ENCODE measurements around the gene C1QTNF9.
"Not testable (repeated sequence)": the region's sequence is repeated elsewhere in the genome, so short reads cannot be mapped to it uniquely, and the experiment has no call there.

C1QTNF9 gene, protein sequence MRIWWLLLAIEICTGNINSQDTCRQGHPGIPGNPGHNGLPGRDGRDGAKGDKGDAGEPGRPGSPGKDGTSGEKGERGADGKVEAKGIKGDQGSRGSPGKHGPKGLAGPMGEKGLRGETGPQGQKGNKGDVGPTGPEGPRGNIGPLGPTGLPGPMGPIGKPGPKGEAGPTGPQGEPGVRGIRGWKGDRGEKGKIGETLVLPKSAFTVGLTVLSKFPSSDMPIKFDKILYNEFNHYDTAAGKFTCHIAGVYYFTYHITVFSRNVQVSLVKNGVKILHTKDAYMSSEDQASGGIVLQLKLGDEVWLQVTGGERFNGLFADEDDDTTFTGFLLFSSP

GRCh38 chr13:24309300-24309699 is at the start of gene C1QTNF9:
Gene C1QTNF9, plus strand, starts transcription at chr13:24309580. Its CDS starts 6,424 bp downstream, at chr13:24316004.
- not testable (repeated sequence) for DNase-seq (ENCODE audit: low spot score)

- no peak for DNase-seq (ENCODE audit: low spot score)
Measured at GRCh38 chr13:24261566-24261965, 47.8 kb upstream of the C1QTNF9 start.

DNA sequence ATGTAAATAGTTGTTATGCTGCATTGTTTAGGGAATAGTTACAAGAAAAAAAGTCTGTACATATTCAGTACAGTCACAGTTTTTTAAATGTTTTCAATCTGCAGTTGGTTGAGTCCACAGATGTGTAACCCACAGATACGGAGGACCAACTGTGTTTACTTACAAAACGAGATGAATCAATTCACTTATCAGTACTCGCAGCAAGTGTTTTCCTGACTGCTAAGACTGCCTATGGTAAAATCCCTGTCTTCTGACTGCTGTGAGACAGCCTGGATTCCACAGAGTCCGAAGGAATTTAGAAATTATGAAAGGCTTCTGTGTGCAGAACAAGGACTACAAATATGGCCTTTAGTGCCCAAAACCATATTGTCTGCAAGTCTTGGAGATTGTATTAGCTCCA is 45.7 kb upstream of the C1QTNF9 start:
- DNase-seq (ENCODE audit: low spot score): peak; percentile 35

DNA sequence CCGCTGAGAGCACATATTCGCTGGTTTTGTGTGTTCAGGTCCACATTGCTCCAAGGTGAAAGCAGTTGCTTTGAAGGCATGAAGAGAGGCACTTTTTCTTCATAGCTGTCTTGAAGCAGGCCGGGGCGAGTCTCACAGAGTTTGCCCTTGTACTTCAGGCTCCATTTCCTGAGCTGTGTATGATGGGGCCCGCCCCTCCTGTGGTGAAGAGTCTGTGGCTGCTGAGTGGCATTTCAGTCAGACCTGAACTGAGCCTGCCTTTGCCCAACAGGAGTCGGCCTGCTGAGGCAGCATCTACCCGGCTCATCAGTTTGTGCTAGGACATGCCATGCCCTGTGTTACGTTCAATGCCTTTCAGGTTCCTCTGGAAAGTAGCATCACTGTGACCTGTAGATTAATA is 44.4 kb upstream of the C1QTNF9 start:
- DNase-seq (ENCODE audit: low spot score): no peak

- DNase-seq (ENCODE audit: low spot score): no peak
Measured at GRCh38 chr13:24265453-24265852, 43.9 kb upstream of the C1QTNF9 start.

- DNase-seq (ENCODE audit: low spot score): peak; percentile 58
Measured at GRCh38 chr13:24267274-24267673, 42.1 kb upstream of the C1QTNF9 start.

DNA sequence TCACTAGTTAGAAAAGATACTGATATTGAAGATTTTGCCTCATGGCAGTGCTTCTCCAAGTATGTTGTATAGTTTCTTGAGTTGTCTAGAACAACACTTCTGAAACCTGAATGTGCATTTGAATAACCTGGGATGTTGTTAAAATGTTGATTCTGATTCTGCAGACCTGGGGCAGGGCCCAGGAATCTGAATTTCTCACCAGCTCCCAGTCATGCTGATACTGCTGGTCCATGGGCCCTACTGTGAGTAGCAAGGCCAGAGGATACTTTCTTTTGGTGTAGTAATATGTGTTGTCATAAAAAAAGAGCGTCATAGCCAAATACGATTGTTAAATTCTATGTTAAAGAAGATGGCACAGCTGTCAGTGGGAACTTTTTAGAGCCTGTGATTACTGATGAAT is 41.6 kb upstream of the C1QTNF9 start:
- no peak for DNase-seq (ENCODE audit: low spot score)

- DNase-seq (ENCODE audit: low spot score): no peak
Measured at GRCh38 chr13:24269821-24270220, 39.6 kb upstream of the C1QTNF9 start.

GRCh38 chr13:24270639-24271141 is 38.7 kb upstream of the C1QTNF9 start:
- DNase-seq (ENCODE audit: low spot score): peak; percentile 69

- DNase-seq (ENCODE audit: low spot score): no peak
Measured at GRCh38 chr13:24271231-24271600, 38.2 kb upstream of the C1QTNF9 start.

GRCh38 chr13:24271601-24272451 is 37.6 kb upstream of the C1QTNF9 start:
- peak; percentile 79 for DNase-seq (ENCODE audit: low spot score)

GRCh38 chr13:24272452-24273161 is 36.8 kb upstream of the C1QTNF9 start:
- DNase-seq (ENCODE audit: low spot score): no peak

DNA sequence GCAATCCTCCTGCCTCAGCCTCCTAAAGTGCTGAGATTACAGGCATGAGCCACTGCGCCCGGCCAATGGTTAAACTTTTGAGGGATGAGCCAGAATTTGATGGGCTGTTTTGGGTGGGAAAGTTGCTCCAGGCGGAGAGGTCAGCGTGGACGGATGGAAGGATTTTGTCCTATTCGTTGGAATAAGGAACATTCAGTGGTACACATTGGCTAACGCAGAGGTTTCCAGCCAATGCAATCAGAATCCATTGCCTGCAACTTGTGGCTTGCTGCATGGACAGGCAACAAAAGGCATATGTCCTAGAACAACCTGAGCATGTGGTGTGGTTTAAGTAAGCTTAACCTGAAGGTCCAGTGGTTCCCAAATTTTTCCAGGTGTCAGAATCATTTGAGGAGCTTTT is 35.5 kb upstream of the C1QTNF9 start:
- no peak for DNase-seq (ENCODE audit: low spot score)

- no peak for DNase-seq (ENCODE audit: low spot score)
Measured at GRCh38 chr13:24274452-24275021, 34.8 kb upstream of the C1QTNF9 start.

GRCh38 chr13:24275041-24275440 is 34.3 kb upstream of the C1QTNF9 start:
- DNase-seq (ENCODE audit: low spot score): no peak

DNA sequence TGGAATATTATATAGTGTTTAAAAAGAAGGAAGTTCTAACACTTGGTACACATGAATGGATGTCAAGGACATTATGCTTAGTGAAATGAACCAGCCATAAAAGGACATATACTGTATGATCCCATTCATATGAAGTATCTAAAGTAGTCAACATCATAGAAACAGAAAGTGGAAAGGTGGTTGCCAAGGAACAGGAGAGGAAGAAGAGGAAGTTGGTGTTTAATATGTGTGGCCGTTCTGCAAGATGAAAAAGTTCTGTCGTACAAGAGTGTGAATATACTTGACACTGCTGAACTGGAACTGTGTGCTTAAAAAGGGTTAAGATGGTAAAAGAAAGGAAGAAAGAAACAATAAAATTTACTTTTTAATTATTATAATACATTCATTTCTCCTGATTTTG is 33.1 kb upstream of the C1QTNF9 start:
- no peak for DNase-seq (ENCODE audit: low spot score)

DNA sequence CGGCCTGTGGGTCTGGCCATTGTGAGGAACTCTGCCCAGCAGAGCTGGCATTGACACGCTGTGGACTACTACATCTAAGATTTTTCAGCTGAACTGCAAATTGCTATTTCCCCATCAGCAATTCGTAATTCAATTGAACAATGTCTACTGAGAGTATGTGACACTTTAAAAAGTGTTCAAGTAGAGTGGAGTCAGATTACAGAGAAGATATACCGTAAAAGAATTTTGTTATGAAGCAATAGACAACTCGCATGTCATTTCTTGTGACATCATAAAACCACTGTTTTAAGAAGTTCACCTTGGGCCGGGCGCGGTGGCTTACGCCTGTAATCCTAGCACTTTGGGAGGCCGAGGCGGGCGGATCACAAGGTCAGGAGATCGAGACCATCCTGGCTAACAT is 32.5 kb upstream of the C1QTNF9 start:
- no peak for DNase-seq (ENCODE audit: low spot score)

- DNase-seq (ENCODE audit: low spot score): no peak
Measured at GRCh38 chr13:24277761-24278160, 31.6 kb upstream of the C1QTNF9 start.

GRCh38 chr13:24279327-24280110 is 29.9 kb upstream of the C1QTNF9 start:
- DNase-seq (ENCODE audit: low spot score): no peak

- no peak for DNase-seq (ENCODE audit: low spot score)
Measured at GRCh38 chr13:24280720-24281119, 28.7 kb upstream of the C1QTNF9 start.

Data from GM03348 (cell line).